Endothelial cell (in vitro differentiated cells): ENCODE data around the gene ECHS1. TPM values are rescaled to one million over a fixed set of nuclear protein-coding genes. Genes with fewer than 3 reads are reported as not detected.

Experiments used
- DNase-seq: peaks from one replicate; pipeline ENCODE4 v3.0.0; 2021; ENCODE audit warnings: low spot score
- H3K27ac Mint-ChIP-seq: one replicate; pipeline ENCODE4 v1.8.0; 2021; ENCODE audit warnings: mixed read lengths, inconsistent platforms; ENCODE audit not compliant: unreplicated experiment
- H3K27me3 Mint-ChIP-seq: one replicate; pipeline ENCODE4 v1.8.0; 2021; ENCODE audit warnings: mild to moderate bottlenecking, moderate library complexity, mixed read lengths, inconsistent platforms; ENCODE audit not compliant: unreplicated experiment
- H3K36me3 Mint-ChIP-seq: one replicate; pipeline ENCODE4 v1.8.0; 2021; ENCODE audit warnings: mild to moderate bottlenecking, low read depth, mixed read lengths, inconsistent platforms; ENCODE audit not compliant: unreplicated experiment
- H3K4me1 Mint-ChIP-seq: one replicate; pipeline ENCODE4 v1.8.0; 2021; ENCODE audit warnings: mild to moderate bottlenecking, mixed read lengths, inconsistent platforms; ENCODE audit not compliant: unreplicated experiment
- H3K4me3 Mint-ChIP-seq: one replicate; pipeline ENCODE4 v1.8.0; 2021; ENCODE audit warnings: mild to moderate bottlenecking, mixed read lengths, inconsistent platforms; ENCODE audit not compliant: unreplicated experiment
- H3K9me3 Mint-ChIP-seq: one replicate; pipeline ENCODE4 v1.8.0; 2021; ENCODE audit warnings: mixed read lengths, inconsistent platforms; ENCODE audit not compliant: unreplicated experiment
- long read RNA-seq: library from polyadenylated mRNA; unstranded; transcript quantifications from one replicate; pipeline ENCODE4 v2.0.0, GENCODE V29; 2020; ENCODE audit not compliant: unreplicated experiment
- total RNA-seq: library from RNA; stranded (reverse); fragmentation: NEBNext Ultra II Directional; extraction: Animal tissue kit (Norgen Biotek cat#: 25700); gene quantifications from one replicate; pipeline ENCODE4 v1.2.1, GENCODE V29; 2021; ENCODE audit not compliant: unreplicated experiment
- TF ChIP-seq, protein P1 (sequence below): fragments of 200-600 bp; sonication (generic); IDR thresholded peaks from one replicate; pipeline ENCODE4 v1.5.0; 2021; ENCODE audit warnings: antibody characterized with exemption; ENCODE audit not compliant: unreplicated experiment

ECHS1 gene
- 69.6 TPM for total RNA-seq
- long read RNA-seq, transcript ECHS1-201 (8 exons, 1,617 nt): major isoform, 200 of 212 reads
- long read RNA-seq, partial matches to known transcripts: 4 of 212 reads
- long read RNA-seq, other reads (novel, unspliced or antisense): 8 of 212 reads

DNA sequence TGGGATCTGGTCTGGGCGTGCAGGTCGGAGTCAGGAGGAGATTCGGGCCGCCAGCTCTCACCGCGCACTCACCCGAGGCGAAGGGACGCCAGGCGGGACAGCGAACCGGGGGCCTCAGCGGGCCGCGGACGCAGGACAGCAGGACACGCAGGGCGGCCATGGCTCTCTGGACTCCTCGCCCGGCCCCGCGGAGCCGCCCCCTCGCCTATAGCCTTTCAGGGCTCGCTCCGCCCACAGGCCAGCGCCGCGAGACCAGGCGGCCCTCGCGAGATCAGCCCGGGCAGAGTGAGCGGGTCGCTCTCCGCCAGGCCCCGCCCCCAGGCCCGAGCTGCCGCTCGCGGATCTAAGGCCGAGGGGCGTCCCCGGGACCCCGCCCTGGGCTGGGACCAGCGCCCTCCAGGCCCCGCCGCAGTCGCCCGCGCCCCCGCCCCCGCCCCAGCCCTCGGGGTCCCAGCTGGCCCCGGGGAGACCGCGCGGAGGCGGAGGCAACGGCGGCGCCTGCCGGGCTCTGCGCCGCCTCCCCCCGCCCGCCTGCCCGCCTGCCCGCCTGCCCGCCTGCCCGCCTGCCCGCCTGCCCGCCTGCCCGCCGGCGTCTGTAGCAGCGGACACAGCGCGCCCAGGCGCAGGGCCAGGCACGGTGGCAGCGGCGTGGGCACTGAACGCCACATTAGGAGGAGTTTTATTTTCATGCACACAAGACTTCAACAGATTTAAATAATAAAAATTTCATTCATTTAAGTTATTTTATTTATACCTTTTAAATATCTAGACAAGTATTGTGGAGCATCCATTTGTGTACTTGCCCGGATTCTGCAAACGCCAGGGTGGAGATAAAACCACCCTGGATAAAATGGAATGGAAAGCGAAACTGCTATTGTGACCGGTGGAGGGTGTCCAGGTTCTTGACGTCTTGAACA lies at the start of gene ECHS1:
TSS of gene ECHS1 (minus strand) at position 181 of the 917 bp plus-strand sequence. CDS start at position 160, 21 bp downstream.
- no peaks in the 10 kb centered on the region for H3K9me3 Mint-ChIP-seq
- TF ChIP-seq, protein P1, sequence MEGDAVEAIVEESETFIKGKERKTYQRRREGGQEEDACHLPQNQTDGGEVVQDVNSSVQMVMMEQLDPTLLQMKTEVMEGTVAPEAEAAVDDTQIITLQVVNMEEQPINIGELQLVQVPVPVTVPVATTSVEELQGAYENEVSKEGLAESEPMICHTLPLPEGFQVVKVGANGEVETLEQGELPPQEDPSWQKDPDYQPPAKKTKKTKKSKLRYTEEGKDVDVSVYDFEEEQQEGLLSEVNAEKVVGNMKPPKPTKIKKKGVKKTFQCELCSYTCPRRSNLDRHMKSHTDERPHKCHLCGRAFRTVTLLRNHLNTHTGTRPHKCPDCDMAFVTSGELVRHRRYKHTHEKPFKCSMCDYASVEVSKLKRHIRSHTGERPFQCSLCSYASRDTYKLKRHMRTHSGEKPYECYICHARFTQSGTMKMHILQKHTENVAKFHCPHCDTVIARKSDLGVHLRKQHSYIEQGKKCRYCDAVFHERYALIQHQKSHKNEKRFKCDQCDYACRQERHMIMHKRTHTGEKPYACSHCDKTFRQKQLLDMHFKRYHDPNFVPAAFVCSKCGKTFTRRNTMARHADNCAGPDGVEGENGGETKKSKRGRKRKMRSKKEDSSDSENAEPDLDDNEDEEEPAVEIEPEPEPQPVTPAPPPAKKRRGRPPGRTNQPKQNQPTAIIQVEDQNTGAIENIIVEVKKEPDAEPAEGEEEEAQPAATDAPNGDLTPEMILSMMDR: no peak
- peak within 1 kb of the TSS; percentile 92 for H3K4me3 Mint-ChIP-seq
- H3K27ac Mint-ChIP-seq: no peak within 1 kb of the TSS
- peaks cover 23% of the 10 kb centered on the region for H3K27me3 Mint-ChIP-seq
- DNase-seq: peak; percentile 99
- H3K36me3 Mint-ChIP-seq: peaks cover 12% of the 10 kb centered on the region
- peaks cover 4% of the 10 kb centered on the region for H3K4me1 Mint-ChIP-seq

- no peak overlapping the region for H3K27ac Mint-ChIP-seq
- peaks cover 15% of the 10 kb centered on the region for H3K27me3 Mint-ChIP-seq
- H3K36me3 Mint-ChIP-seq: peaks cover 4% of the 10 kb centered on the region
- H3K4me3 Mint-ChIP-seq: no peak overlapping the region
- TF ChIP-seq, protein P1: no peak
- no peaks in the 10 kb centered on the region for H3K4me1 Mint-ChIP-seq
- DNase-seq: no peak
- no peaks in the 10 kb centered on the region for H3K9me3 Mint-ChIP-seq
Observed at GRCh38 chr10:133422223-133422806, 49.2 kb upstream of the ECHS1 start.

- Mint-ChIP-seq H3K36me3 (peaks cover 4% of the 10 kb centered on the region), H3K27me3 (peaks cover 15% of the 10 kb centered on the region), H3K9me3 (no peaks in the 10 kb centered on the region), H3K27ac (no peak overlapping the region), H3K4me1 (no peaks in the 10 kb centered on the region), H3K4me3 (no peak overlapping the region)
- TF ChIP-seq, protein P1: no peak
- no peak for DNase-seq
Observed at GRCh38 chr10:133421336-133422222, 48.4 kb upstream of the ECHS1 start.

DNA sequence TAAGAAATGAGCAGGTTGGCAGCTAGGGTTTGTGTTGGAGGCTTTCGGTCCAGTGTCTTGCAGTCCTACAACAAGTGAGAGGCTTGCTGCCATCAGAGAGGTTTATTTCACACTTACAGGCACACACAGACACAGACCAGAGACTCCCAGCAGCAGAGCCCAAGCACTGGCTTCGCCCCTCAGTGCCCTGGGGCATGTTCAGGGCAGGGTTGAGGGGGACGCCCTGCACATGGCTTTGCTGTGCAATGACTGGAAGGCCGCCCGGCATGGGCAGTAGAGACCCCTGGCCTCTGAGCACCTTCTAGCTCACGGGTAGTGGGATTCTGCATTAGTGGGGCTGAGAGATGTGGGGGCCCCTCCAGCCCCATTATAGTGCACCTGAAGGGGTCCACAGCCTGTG lies 47.4 kb upstream of the ECHS1 start:
- no peaks in the 10 kb centered on the region for H3K4me1 Mint-ChIP-seq
- H3K27ac Mint-ChIP-seq: no peak overlapping the region
- peaks cover 6% of the 10 kb centered on the region for H3K9me3 Mint-ChIP-seq
- H3K4me3 Mint-ChIP-seq: no peak overlapping the region
- TF ChIP-seq, protein P1: no peak
- H3K27me3 Mint-ChIP-seq: peaks cover 16% of the 10 kb centered on the region
- DNase-seq: no peak
- H3K36me3 Mint-ChIP-seq: peaks cover 11% of the 10 kb centered on the region
